ENCODE data around the gene SCD. TPM values are rescaled to one million over a fixed set of nuclear protein-coding genes. Genes with fewer than 3 reads are reported as not detected.

The SCD gene
- total RNA-seq, 4 donors from 2014 or later = 2.2 to 29.7 (median 5.1) TPM

DNA sequence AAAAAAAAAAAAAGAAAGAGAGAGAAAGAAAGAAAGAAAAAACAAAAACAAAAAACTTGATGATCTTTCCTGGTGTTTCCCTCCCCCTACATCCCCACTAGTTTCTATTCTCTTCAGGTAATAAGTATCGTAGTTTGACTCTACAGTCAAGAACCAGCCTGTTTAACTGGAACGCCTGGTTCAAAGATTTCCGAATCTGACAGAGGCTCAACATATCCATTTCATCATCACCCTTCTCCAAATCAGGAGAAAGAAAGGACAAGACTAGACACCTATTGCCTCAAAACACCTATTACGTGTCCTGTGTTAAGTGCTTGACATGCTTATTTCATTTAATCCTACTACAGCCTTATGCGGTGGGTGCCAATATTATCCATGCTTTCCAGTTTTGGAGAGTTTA is 40.2 kb upstream of the SCD start:
- TF ChIP-seq, protein P1, sequence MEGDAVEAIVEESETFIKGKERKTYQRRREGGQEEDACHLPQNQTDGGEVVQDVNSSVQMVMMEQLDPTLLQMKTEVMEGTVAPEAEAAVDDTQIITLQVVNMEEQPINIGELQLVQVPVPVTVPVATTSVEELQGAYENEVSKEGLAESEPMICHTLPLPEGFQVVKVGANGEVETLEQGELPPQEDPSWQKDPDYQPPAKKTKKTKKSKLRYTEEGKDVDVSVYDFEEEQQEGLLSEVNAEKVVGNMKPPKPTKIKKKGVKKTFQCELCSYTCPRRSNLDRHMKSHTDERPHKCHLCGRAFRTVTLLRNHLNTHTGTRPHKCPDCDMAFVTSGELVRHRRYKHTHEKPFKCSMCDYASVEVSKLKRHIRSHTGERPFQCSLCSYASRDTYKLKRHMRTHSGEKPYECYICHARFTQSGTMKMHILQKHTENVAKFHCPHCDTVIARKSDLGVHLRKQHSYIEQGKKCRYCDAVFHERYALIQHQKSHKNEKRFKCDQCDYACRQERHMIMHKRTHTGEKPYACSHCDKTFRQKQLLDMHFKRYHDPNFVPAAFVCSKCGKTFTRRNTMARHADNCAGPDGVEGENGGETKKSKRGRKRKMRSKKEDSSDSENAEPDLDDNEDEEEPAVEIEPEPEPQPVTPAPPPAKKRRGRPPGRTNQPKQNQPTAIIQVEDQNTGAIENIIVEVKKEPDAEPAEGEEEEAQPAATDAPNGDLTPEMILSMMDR (IDR thresholded peaks at IDR 0.05) = no peak
- TF ChIP-seq POLR2A (IDR thresholded peaks at IDR 0.05) = no peak
- H3K27me3 ChIP-seq = no peaks in the 10 kb centered on the region
- no peaks in the 10 kb centered on the region for H3K36me3 ChIP-seq
- no peak for DNase-seq
- intact Hi-C loops (cut with DNase I) = no loop called here
- WGBS, 2 donors = 84 to 92% methylated on average over 5 of the region's 5 CpGs
- no peak overlapping the region for H3K4me3 ChIP-seq (replicated peaks in 1 of 3)
- no peak overlapping the region for H3K27ac ChIP-seq
- H3K9me3 ChIP-seq = no peaks in the 10 kb centered on the region
- H3K4me1 ChIP-seq = no peaks in the 10 kb centered on the region

GRCh38 chr10:100307684-100308083 is 39.3 kb upstream of the SCD start:
- Histone ChIP-seq H3K36me3 (no peaks in the 10 kb centered on the region), H3K4me3 (replicated peaks in 1 of 3) (no peak overlapping the region), H3K27ac (no peak overlapping the region), H3K4me1 (no peaks in the 10 kb centered on the region), H3K27me3 (no peaks in the 10 kb centered on the region), H3K9me3 (no peaks in the 10 kb centered on the region)
- intact Hi-C loops (cut with DNase I) = no loop called here
- TF ChIP-seq POLR2A (IDR thresholded peaks at IDR 0.05) = no peak
- TF ChIP-seq, protein P1 (IDR thresholded peaks at IDR 0.05) = no peak
- 83 to 90% methylated on average over 3 of the region's 3 CpGs for WGBS, 2 donors
- DNase-seq = no peak

DNA sequence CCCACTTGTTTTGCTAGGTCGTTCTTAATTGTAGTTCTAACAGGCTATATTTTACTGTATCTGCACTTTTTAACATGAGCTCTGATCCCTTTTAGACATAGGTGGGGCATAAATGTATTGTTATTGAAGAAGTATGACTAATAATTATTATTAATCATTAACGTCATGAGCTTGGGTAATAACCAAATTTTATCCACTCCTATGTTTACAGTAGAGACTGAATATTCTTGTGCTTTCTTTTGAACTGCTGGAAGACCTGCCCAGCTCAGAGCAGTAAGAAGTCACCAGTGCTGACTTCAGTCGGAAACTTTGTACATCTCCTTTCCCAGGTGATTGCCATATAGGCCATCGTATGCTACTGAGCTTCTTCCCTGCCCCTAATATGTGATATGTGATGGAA is 35.7 kb upstream of the SCD start:
- Histone ChIP-seq H3K36me3 (no peaks in the 10 kb centered on the region), H3K9me3 (no peaks in the 10 kb centered on the region), H3K27me3 (no peaks in the 10 kb centered on the region), H3K4me3 (replicated peaks in 1 of 3) (no peak overlapping the region), H3K4me1 (no peaks in the 10 kb centered on the region), H3K27ac (no peak overlapping the region)
- intact Hi-C loops (cut with DNase I) = no loop called here
- WGBS, 2 donors = 76 to 84% methylated on average over 4 of the region's 4 CpGs
- no peak for DNase-seq
- TF ChIP-seq, protein P1 (IDR thresholded peaks at IDR 0.05) = no peak
- no peak for TF ChIP-seq POLR2A (IDR thresholded peaks at IDR 0.05)

DNA sequence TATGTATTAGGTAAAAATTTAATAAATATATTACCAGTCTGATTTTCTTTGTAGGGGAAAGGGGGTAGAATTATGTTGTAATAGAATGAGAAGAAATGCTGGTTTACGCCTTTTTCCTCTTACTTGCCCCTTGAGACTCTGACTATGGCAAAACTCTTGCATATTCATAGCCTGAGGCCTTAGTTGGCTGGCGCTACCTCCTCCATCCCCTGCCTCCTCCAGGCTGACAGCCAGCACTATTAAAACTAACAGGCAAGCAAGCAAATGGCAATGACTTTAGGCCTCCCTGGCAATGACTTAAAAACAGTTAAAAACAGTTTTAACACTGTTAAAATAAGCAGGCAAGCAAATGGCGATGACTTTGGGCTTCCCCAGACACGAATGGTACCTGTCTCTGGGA is 31.4 kb upstream of the SCD start:
- 66 to 69% methylated on average over 4 of the region's 4 CpGs for WGBS, 2 donors
- Histone ChIP-seq H3K4me3 (replicated peaks in 1 of 3) (no peak overlapping the region), H3K27ac (no peak overlapping the region), H3K9me3 (no peaks in the 10 kb centered on the region), H3K4me1 (no peaks in the 10 kb centered on the region), H3K36me3 (no peaks in the 10 kb centered on the region), H3K27me3 (no peaks in the 10 kb centered on the region)
- DNase-seq = no peak
- intact Hi-C loops (cut with DNase I) = no loop called here
- no peak for TF ChIP-seq POLR2A (IDR thresholded peaks at IDR 0.05)

DNA sequence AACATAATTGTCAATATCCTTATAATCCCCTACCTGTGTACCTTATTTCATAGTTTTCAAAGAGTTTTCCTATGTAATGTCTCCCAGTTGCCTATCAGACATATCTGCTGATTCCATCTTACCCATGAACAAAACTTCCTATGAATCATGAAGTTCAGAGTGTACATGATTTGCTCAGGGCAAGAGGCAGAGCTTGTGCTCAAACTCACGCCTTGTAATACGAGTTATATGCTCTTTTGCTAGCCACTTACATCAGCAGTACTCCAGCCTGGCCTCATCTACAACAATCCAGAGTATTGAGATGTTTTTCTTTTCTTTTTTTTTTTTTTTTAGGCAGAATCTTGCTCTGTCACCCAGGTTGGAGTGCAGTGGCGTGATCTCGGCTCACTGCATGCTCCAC is 28.8 kb upstream of the SCD start:
- intact Hi-C loops (cut with DNase I) = no loop called here
- H3K27me3 ChIP-seq = no peaks in the 10 kb centered on the region

GRCh38 chr10:100319707-100320402 is 27.2 kb upstream of the SCD start:
- intact Hi-C loops (cut with DNase I) = no loop called here
- H3K27me3 ChIP-seq = no peaks in the 10 kb centered on the region
- WGBS, 2 donors = 62 to 74% methylated on average over 1 of the region's 1 CpG

More for the DNA sequence above, 28.8 kb upstream of the SCD start:
- H3K4me1 ChIP-seq = no peaks in the 10 kb centered on the region
- TF ChIP-seq POLR2A (IDR thresholded peaks at IDR 0.05) = no peak
- 74 to 76% methylated on average over 4 of the region's 4 CpGs for WGBS, 2 donors
- H3K36me3 ChIP-seq = no peaks in the 10 kb centered on the region
- H3K4me3 ChIP-seq (replicated peaks in 1 of 3) = no peak overlapping the region
- no peak for DNase-seq
- no peak overlapping the region for H3K27ac ChIP-seq
- H3K9me3 ChIP-seq = no peaks in the 10 kb centered on the region

More at GRCh38 chr10:100319707-100320402, 27.2 kb upstream of the SCD start:
- no peak overlapping the region for H3K4me3 ChIP-seq (replicated peaks in 1 of 3)
- H3K36me3 ChIP-seq = no peaks in the 10 kb centered on the region
- H3K4me1 ChIP-seq = no peaks in the 10 kb centered on the region
- H3K9me3 ChIP-seq = no peaks in the 10 kb centered on the region
- TF ChIP-seq, protein P1 (IDR thresholded peaks at IDR 0.05) = no peak
- TF ChIP-seq POLR2A (IDR thresholded peaks at IDR 0.05) = no peak
- DNase-seq = no peak
- no peak overlapping the region for H3K27ac ChIP-seq

Measured in thyroid gland (tissue), 4 donors.